NAMALWA (cell line): Measurements from ENCODE around the gene SNX1.
"Not testable (repeated sequence)": the region's sequence is repeated elsewhere in the genome, so short reads cannot be mapped to it uniquely, and the experiment has no call there.

Experiments
- DNase-seq: peaks from one replicate; pipeline ENCODE4 v3.0.0-alpha.2; 2015; ENCODE audit warnings: low spot score

SNX1 gene

DNA sequence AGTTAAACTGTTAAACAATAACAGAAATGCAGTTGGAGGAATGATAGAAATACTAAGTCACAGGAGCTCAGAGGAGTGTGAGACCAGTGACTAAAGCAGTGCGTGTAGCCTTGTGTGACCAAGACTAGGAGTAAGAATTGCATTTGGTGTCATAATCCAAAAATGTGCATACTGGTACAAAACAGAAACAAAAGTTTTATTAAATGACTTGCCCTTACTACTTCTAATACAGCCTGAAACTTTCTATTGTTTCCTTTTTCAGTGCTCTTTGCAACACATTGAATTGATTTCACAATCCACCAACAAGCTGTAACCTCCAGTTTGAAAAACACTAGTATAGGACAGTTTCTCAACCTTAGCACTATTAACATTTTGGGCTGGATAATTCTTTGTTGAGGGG lies 17.1 kb downstream of the SNX1 start:
- no peak for DNase-seq

- DNase-seq = no peak
Observed at GRCh38 chr15:64117759-64118487, 22.1 kb downstream of the SNX1 start.

GRCh38 chr15:64120322-64120721 lies 24.5 kb downstream of the SNX1 start:
- not testable (repeated sequence) for DNase-seq

- DNase-seq = no peak
Observed at GRCh38 chr15:64121614-64122013, 25.8 kb downstream of the SNX1 start.

DNA sequence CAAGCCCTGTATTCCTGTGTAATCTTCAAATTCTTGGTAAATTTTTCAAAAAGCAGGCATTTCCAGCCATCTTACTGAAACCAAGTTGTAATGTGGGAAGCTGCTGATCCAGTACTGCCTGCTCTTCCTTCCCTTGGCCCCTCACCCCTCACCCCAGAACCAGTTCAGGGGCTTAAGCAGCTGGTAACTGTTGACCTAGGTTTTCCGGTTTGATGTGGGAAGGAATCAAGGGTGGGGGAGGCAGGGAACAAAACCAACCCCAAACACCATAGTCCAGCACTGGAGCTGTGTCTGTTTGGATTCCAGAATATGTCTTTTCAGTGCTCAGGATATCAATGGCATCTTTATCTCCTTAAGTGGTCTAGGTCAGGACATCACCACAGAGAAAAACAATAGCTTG lies 26.7 kb downstream of the SNX1 start:
- no peak for DNase-seq

DNA sequence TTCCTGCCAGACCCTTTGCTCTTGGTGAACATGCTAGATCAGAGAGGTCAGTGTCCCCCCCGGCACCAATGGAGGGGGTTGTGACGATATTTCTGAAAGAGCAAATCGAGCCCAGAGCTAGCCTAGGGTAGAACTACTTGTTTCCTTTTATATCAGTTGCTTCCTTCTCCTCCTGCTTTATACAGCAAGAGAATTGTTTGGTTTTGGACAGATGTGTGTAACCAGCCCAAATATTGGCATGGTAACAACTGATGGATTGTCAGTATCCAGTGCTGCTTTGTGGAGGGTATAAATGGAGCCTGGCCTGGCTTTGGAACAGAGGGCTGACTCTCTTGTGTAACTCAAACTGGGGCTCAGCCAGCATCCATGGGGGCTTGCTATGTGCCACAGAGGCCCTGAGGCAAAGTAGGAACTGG lies 27.2 kb downstream of the SNX1 start:
- no peak for DNase-seq

- no peak for DNase-seq
Observed at GRCh38 chr15:64125978-64126377, 30.2 kb downstream of the SNX1 start.

DNA sequence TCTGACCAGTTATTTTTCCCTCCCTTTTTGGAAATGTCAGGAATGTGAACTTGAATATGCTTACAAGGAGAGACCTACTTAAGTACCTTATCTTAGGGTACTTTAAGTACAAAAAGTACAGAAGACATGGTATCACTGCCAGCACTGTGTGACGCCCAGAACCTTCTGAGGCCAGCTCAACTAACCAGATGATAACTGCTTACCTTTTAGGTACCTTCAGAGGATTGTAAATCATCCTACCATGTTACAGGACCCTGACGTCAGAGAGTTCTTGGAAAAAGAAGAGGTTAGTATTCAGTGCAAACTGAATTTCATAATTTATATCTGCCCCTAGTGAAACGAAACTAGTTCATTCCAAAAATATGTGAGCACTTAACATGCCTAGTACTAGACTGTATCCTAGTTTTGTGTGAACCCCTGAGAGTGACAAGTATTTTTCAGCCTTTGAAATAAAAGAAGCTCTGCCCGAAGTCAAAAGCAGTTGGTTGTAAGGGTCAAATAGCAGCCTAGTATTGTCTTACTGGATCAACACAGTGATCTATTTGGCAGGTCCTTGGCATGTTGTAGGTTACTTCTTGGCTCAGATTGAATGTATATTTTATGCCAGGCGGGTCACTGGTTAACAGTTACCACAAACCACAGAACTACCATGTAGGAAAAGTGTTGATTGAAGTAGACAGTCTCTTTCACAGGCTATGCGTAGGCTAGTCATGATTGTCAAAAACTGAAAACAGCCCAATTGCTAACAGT lies 31.9 kb downstream of the SNX1 start:
- no peak for DNase-seq

DNA sequence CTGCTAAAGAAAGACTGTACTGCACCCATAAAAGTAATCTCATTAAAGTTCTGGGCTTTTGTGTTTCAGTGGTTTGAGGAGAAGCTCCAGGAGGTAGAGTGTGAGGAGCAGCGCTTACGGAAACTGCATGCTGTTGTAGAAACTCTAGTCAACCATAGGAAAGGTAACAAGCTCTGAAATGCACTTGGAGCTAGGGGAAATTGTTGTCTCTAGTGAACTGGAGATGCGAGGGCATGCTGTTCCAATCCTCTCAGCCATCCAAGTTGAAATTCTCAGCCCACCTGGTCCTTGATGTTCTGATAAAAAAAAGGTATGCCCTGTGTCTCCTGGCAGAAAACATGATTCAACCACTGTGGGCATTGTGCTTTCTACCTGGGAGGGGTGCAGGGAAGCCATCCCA lies 34.4 kb downstream of the SNX1 start:
- DNase-seq = no peak

GRCh38 chr15:64131547-64131946 lies 35.8 kb downstream of the SNX1 start:
- no peak for DNase-seq

GRCh38 chr15:64132217-64132616 lies 36.4 kb downstream of the SNX1 start:
- DNase-seq = no peak

DNA sequence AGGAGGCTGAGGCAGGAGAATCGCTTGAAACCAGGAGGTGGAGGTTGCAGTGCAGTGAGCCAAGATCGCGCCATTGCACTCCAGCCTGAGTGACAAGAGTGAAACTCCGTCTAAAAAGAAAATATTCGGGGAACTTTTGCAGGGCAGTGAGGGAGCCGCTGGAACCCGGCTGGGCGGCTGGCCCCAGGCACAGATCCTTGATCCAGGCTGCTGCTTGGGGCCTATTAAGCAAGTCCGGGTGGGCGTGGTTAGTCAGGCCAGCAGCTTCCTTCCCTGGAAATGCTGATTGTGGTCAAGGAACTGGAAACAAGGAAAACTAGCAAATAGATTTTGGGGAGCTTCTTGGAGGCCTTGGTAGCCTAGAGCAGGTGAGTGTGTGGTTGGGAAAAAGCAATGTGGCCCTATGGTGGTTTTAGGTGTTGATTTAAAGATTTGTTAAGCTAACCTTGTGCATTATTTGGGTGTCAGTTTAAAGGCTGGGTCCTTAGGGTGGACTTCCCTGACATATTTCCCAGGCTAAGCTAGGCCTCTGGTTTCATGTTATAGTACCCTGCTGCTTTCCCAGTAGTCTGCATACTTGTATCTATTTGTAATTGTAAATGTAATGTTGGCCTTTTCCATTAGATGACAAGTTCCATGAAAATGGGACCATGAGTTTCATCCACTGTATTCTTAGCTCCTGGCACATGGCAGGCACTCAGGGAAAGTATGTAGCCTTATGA lies 38.0 kb downstream of the SNX1 start:
- no peak for DNase-seq

DNA sequence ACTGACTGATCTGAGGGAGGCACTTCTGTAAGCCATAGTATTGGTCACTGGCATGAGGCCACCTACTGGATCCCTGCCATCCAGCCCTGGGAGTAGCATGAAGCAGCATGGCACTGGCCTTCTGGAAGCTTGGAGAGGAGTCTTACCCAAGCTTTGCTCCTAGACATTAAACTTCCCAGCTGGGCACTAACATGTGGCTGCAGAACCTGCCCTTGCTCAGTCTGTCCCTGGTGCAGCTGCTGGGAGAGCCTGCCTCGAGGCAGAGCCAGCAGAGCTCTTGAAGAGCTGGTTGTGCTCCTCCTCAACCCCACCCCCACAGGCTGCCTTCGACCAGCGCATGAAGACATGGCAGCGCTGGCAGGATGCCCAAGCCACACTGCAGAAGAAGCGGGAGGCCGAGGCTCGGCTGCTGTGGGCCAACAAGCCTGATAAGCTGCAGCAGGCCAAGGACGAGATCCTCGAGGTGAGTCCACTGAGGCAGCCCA lies 38.6 kb downstream of the SNX1 start:
- no peak for DNase-seq

GRCh38 chr15:64136347-64136746 lies 40.6 kb downstream of the SNX1 start:
- DNase-seq = no peak

DNA sequence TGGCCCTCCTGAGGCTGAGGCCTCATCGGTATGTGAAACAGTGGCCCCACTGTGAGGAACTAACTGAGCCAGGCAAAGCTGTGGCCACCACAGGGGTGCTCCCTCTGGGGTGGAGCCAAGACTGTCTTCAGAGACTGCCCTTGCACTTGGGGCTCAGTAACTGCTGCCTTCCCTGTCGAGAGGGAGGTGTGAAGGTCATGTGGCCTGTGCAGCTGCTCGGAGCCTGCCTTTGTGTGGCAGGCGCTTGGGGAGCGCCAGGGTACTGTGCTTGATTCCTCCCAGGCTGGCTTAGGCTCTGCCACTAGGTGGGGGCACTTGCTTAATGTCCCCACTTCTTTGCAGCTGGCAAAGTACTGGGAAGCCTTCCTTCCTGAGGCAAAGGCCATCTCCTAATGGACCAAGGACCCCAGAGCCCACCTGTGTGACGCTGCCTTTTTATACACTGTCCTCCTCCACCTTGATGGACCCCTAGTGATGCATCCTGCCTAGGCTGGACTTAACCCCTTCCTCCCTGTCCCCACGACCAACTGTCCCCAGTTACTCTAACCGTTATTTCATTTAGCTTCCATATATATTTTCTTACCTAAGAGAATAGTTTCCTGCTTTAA lies 41.5 kb downstream of the SNX1 start:
- peak; percentile 35 for DNase-seq

- no peak for DNase-seq
Observed at GRCh38 chr15:64138331-64138941, 42.7 kb downstream of the SNX1 start.

- DNase-seq = no peak
Observed at GRCh38 chr15:64141798-64142512, 46.2 kb downstream of the SNX1 start.

DNA sequence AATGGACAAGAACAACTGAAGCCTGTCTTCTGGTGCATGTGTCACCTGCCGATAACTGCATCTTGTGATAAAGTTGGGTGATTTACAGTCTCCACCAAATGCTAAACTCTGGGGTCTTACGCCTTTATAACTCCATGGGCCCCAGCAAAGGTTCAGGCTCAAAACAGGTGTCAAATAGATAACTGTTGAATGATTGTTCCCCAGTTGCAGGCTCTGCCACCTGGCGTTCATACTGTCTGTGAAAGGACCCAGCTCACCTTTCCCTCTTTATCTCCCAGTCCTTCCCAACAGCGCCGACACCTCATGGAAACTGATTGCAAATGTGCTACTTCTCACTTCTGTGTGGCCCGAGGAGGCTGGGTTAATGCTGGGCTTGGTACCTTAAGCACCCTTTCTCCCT lies 47.5 kb downstream of the SNX1 start:
- DNase-seq = no peak

DNA sequence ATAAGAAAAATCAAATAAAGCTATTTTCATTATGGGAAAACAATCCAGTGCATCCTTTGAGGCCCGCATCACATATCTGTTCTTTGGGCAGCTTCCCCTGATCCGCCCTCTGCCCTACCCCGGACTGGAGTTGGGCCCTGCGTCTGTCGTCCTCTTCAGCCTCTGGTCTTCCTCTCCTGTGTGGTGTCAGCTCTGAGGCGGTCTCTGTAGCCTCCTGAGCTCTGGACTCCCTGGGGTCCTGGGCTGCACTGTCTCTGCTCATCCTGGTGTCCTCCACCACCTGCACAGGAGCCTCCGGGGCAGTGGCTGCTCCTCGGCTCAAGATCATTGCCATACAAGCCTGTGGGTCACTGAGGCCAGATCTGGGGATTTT lies 48.4 kb downstream of the SNX1 start:
- no peak for DNase-seq

DNA sequence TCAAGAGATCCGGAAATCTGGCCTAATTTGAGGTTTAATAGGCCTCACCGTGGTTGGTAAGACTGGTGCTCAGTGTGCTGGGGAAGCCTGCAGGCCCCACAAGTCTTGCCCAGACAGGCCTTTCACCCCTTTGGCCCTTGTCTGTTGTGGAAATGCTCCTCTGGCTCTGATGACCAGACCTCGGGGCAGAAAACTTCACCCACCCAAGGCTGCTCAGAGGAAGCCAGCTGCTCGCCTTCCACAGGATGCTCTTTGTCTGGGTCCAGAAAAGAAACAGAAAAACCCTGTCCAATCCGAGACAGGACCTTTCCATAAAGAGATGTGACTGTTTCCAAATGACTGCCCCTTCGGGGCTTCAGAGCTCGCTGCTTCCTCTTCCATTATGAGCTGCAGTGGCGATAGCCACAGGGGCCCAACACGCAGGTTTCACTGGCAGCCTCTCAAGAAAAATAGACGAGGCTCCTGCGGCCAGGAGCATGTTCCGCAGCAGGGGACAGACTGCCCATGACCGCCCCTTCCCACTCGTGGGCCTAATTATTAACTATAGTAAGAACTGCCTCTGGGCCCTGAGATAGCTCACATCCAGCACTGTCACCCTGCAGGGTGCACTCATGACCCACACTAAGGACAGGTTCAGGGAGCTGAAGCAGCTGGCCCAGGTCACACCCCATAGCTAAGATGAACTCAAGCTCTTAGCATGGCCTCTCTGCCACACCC lies 48.9 kb downstream of the SNX1 start:
- no peak for DNase-seq

- no peak for DNase-seq
Observed at GRCh38 chr15:64146041-64146440, 50.3 kb downstream of the SNX1 start.
